Smooth muscle cell (in vitro differentiated cells): Measurements from ENCODE around the gene SPIRE1. TPM values are rescaled to one million over a fixed set of nuclear protein-coding genes. Genes with fewer than 3 reads are reported as not detected.

ENCODE experiments used
- DNase-seq: peaks from one replicate; lab custom pipeline; 2025; ENCODE audit not compliant: unreplicated experiment; lab: John Stamatoyannopoulos, UW
- H2AFZ ChIP-seq: fragments of 200-600 bp; sonication (generic); 2 replicates; pipeline ENCODE4 v1.6.0; 2016; ENCODE audit warnings: antibody characterized with exemption, low read depth, mild to moderate bottlenecking
- H3F3A ChIP-seq: fragments of 200-600 bp; sonication (generic); 2 replicates; pipeline ENCODE4 v1.6.0; 2017; ENCODE audit warnings: antibody characterized with exemption, low read depth
- H3K27ac ChIP-seq: fragments of 200-600 bp; sonication (generic); 2 replicates; pipeline ENCODE4 v1.5.1; 2016; ENCODE audit warnings: low read depth, mild to moderate bottlenecking
- H3K27me3 ChIP-seq: fragments of 200-600 bp; sonication (generic); 2 replicates; pipeline ENCODE4 v1.6.1; 2016; ENCODE audit warnings: low read depth, mild to moderate bottlenecking
- H3K36me3 ChIP-seq: fragments of 200-600 bp; sonication (generic); 2 replicates; pipeline ENCODE4 v1.5.1; 2016; ENCODE audit warnings: low read depth
- H3K4me1 ChIP-seq: fragments of 200-600 bp; sonication (generic); 2 replicates; pipeline ENCODE4 v1.5.1; 2016; ENCODE audit warnings: low read depth
- H3K4me2 ChIP-seq: fragments of 200-600 bp; sonication (generic); 2 replicates; pipeline ENCODE4 v1.6.0; 2016; ENCODE audit warnings: mild to moderate bottlenecking
- H3K4me3 ChIP-seq: fragments of 200-600 bp; sonication (generic); 2 replicates; pipeline ENCODE4 v1.5.1; 2016; ENCODE audit warnings: mild to moderate bottlenecking
- H3K79me2 ChIP-seq: fragments of 200-600 bp; sonication (generic); 2 replicates; pipeline ENCODE4 v1.6.0; 2016; ENCODE audit warnings: low read depth, mild to moderate bottlenecking
- H3K9ac ChIP-seq: fragments of 200-600 bp; sonication (generic); 2 replicates; pipeline ENCODE4 v1.6.0; 2016; ENCODE audit warnings: low read depth
- H3K9me3 ChIP-seq: fragments of 200-600 bp; sonication (generic); replicated peaks from 2 replicates; pipeline ENCODE4 v1.5.1; 2016; ENCODE audit warnings: low read depth
- H4K20me1 ChIP-seq: fragments of 200-600 bp; sonication (generic); 2 replicates; pipeline ENCODE4 v1.6.0; 2016; ENCODE audit warnings: low read depth
- CTCF ChIP-seq: fragments of 200-600 bp; sonication (generic); IDR thresholded peaks from 2 replicates; pipeline ENCODE4 v1.5.1; 2017; ENCODE audit warnings: borderline replicate concordance, mild to moderate bottlenecking, antibody characterized with exemption; ENCODE audit not compliant: insufficient read depth, poor library complexity, severe bottlenecking
- WGBS: methylation state at CpG from one replicate; pipeline ENCODE4 v1.1.7; 2016; ENCODE audit warnings: low lambda C conversion rate; 5-methylcytosine and 5-hydroxymethylcytosine counted together
- polyA plus RNA-seq: library from polyadenylated mRNA; unstranded; fragments of >200 nt; fragmentation: Nextera tagmentation; extraction: Ambion mirVana; gene quantifications from 2 replicates; pipeline ENCODE4 v1.2.1, GENCODE V29; 2016
- total RNA-seq: library from RNA; depleted of rRNA; stranded (reverse); fragments of >200 nt; gene quantifications from 2 replicates; pipeline ENCODE4 v1.2.3, GENCODE V29; 2014

Gene SPIRE1
- total and polyA plus RNA-seq, 2 experiments from 2014 or later: 12.6 to 18.1 TPM

- no peak overlapping the region for H3K9ac ChIP-seq
- 55% methylated on average over 2 of the region's 2 CpGs for WGBS
These were observed 36.1 kb upstream of the SPIRE1 start for GRCh38 chr18:12694032-12694431.

DNA sequence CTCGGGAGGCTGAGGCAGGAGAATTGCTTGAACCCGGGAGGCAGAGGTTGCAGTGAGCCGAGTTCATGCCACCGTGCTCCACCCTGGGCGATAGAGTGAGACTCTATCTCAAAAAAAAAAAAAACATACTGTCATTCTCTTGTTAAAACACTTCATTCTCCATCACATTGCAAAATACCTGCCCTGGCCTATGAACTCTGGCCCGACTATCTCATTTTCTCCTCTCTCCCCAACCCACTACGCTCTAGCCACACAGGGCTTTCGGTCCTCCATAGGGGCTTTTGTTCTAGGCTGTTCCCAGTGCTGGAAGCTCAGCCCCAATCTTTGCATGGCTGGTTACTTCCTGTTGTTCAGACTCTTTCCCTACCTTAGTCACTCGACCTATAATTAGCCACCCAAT is 34.3 kb upstream of the SPIRE1 start:
- Histone ChIP-seq H3K9me3 (no peaks in the 10 kb centered on the region), H3K27ac (no peak overlapping the region), H2AFZ (no peak overlapping the region), H3K27me3 (no peaks in the 10 kb centered on the region), H3K4me3 (no peak overlapping the region), H3K79me2 (no peaks in the 10 kb centered on the region), H3F3A (no peaks in the 10 kb centered on the region), H3K36me3 (no peaks in the 10 kb centered on the region), H3K9ac (no peak overlapping the region), H3K4me2 (no peak overlapping the region), H3K4me1 (no peaks in the 10 kb centered on the region), H4K20me1 (no peaks in the 10 kb centered on the region)
- TF ChIP-seq CTCF: no peak
- no peak for DNase-seq
- WGBS: 88% methylated on average over 9 of the region's 9 CpGs

More at GRCh38 chr18:12694032-12694431, 36.1 kb upstream of the SPIRE1 start:
- H3K4me2 ChIP-seq: no peak overlapping the region
- peak overlapping the region; percentile 42 for H3K27ac ChIP-seq
- peaks cover 5% of the 10 kb centered on the region for H3K36me3 ChIP-seq
- no peak for TF ChIP-seq CTCF
- no peak overlapping the region for H2AFZ ChIP-seq
- H3K9me3 ChIP-seq: no peaks in the 10 kb centered on the region
- no peaks in the 10 kb centered on the region for H4K20me1 ChIP-seq
- H3F3A ChIP-seq: no peaks in the 10 kb centered on the region
- DNase-seq: no peak
- H3K27me3 ChIP-seq: no peaks in the 10 kb centered on the region
- H3K4me1 ChIP-seq: no peaks in the 10 kb centered on the region
- H3K4me3 ChIP-seq: no peak overlapping the region
- no peaks in the 10 kb centered on the region for H3K79me2 ChIP-seq

DNA sequence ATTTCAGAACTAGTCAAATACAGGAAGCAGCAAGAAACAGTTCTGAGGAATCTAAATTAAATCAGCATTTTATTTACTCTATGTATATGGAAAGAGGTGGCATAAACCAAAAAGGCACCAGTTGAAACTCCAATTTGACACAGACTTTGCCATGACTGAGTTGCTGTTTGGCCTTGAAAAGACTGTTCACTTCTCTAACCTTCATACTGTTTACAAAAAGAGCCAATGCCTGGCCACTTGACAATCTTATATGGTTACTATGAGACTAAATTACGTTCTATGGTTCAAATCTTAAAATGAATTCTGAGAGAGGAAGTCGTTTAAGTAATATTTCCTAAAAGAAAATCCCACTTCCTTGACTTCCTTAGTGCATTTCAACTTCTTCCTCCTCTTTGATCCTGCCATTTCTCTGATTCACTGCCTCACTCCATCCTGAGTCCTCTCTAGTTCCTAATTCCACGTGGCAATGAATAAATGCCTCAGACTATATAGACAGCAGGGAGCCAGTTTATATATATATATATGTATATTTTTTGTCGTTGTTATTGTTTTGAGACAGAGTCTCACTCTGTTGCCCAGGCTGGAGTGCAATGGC is 31.4 kb upstream of the SPIRE1 start:
- Histone ChIP-seq H4K20me1 (no peaks in the 10 kb centered on the region), H3K36me3 (no peaks in the 10 kb centered on the region), H3K4me3 (no peak overlapping the region), H3K4me2 (no peak overlapping the region), H3K27ac (no peak overlapping the region), H3K9ac (no peak overlapping the region), H3K9me3 (no peaks in the 10 kb centered on the region), H3K4me1 (no peaks in the 10 kb centered on the region), H3K27me3 (no peaks in the 10 kb centered on the region), H2AFZ (no peak overlapping the region), H3F3A (no peaks in the 10 kb centered on the region), H3K79me2 (no peaks in the 10 kb centered on the region)
- no peak for DNase-seq
- no peak for TF ChIP-seq CTCF
- WGBS: 97% methylated on average over 4 of the region's 4 CpGs

DNA sequence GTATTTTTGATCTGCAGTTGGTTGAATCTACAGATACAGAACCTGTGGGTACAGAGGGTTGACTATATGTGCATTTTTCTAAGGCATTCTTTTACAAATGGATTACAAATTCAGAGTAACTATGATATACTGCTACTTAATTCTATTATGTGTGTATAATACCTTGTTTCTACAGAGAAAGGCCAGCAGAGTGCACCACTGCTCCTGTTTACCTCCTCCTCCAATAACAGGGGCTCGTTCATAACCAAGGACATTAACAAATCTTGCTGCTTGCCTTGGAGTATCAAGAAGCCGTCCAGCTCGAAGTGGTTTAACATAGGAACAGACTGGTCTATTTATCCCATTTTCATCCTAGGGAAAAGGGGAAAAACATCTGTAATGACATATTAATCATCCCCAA is 28.2 kb upstream of the SPIRE1 start:
- WGBS: 84% methylated on average over 3 of the region's 3 CpGs
- H2AFZ ChIP-seq: no peak overlapping the region
- no peak for TF ChIP-seq CTCF
- H3K27ac ChIP-seq: no peak overlapping the region
- H3K79me2 ChIP-seq: no peaks in the 10 kb centered on the region
- no peaks in the 10 kb centered on the region for H3F3A ChIP-seq
- no peaks in the 10 kb centered on the region for H3K9me3 ChIP-seq
- H4K20me1 ChIP-seq: no peaks in the 10 kb centered on the region
- no peaks in the 10 kb centered on the region for H3K27me3 ChIP-seq
- no peak overlapping the region for H3K9ac ChIP-seq
- H3K4me1 ChIP-seq: no peaks in the 10 kb centered on the region
- H3K36me3 ChIP-seq: no peaks in the 10 kb centered on the region
- no peak overlapping the region for H3K4me2 ChIP-seq
- no peak overlapping the region for H3K4me3 ChIP-seq
- no peak for DNase-seq
